Vagina (tissue), 2 donors: ENCODE results near the gene PTMS.

Experiments used
- POLR2A ChIP-seq, 2 donors: fragments of 450-650 bp; IDR thresholded peaks; one replicate each; pipeline ENCODE4 v1.6.1; 2017; ENCODE audit warnings: antibody characterized with exemption in 2 of 2, mild to moderate bottlenecking in 2 of 2, moderate library complexity in 2 of 2
- POLR2AphosphoS5 ChIP-seq, 2 donors: sonication (generic); formaldehyde crosslinking; IDR thresholded peaks; one replicate each; pipeline ENCODE4 v1.9.0; 2017; ENCODE audit warnings: antibody characterized with exemption in 2 of 2, mild to moderate bottlenecking in 2 of 2, low read depth in 1 of 2; ENCODE audit not compliant: insufficient read depth in 1 of 2
- TF ChIP-seq, protein P1 (sequence below), 3 experiments: fragments of 450-650 bp in 2 of 3; fragments of 200-600 bp in 1 of 3; sonication (generic) in 1 of 3; IDR thresholded peaks; one replicate each; pipeline ENCODE4 v1.5.1; 2017 to 2019; ENCODE audit warnings: antibody characterized with exemption in 3 of 3, mild to moderate bottlenecking in 2 of 3, moderate library complexity in 2 of 3

DNA sequence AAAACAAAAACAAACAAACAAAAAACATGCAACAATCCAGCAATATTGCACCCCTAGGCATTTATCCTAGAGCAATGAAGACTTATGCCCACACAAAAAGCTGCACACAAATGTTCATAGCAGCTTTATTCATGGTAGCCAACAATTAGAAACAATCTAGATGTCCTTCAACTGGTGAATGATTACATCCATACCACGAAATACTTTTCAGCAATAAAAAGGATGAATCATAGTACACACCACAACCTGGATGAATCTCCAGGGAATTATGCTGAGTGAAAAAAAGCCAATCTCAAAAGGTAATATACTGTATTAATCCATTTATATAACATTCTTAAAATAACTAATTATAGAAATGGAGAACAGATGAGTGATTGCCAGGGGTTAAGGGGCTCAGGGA is 41.0 kb downstream of the PTMS start:
- TF ChIP-seq, protein P1, sequence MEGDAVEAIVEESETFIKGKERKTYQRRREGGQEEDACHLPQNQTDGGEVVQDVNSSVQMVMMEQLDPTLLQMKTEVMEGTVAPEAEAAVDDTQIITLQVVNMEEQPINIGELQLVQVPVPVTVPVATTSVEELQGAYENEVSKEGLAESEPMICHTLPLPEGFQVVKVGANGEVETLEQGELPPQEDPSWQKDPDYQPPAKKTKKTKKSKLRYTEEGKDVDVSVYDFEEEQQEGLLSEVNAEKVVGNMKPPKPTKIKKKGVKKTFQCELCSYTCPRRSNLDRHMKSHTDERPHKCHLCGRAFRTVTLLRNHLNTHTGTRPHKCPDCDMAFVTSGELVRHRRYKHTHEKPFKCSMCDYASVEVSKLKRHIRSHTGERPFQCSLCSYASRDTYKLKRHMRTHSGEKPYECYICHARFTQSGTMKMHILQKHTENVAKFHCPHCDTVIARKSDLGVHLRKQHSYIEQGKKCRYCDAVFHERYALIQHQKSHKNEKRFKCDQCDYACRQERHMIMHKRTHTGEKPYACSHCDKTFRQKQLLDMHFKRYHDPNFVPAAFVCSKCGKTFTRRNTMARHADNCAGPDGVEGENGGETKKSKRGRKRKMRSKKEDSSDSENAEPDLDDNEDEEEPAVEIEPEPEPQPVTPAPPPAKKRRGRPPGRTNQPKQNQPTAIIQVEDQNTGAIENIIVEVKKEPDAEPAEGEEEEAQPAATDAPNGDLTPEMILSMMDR (IDR thresholded peaks at IDR 0.05), result no peak
- TF ChIP-seq POLR2AphosphoS5 (IDR thresholded peaks at IDR 0.05; ENCODE audit: insufficient read depth in 1 of 2, low read depth in 1 of 2), result no peak
- no peak for TF ChIP-seq POLR2A (IDR thresholded peaks at IDR 0.05)
